GM21717 (cell line): Measurements from ENCODE around the gene MYH7B.

Experiments used
- ATAC-seq: cut with Tn5 transposase; IDR thresholded peaks from one replicate; pipeline ENCODE4 v1.9.1; 2021; ENCODE audit warnings: mild to moderate bottlenecking, moderate library complexity; ENCODE audit not compliant: unreplicated experiment

Gene MYH7B

GRCh38 chr20:34971561-34972235 lies 16.0 kb downstream of the MYH7B start:
- ATAC-seq: no peak

- no peak for ATAC-seq
Observed at GRCh38 chr20:34974246-34974645, 18.6 kb downstream of the MYH7B start.

GRCh38 chr20:34976286-34976685 lies 20.6 kb downstream of the MYH7B start:
- ATAC-seq: no peak

- ATAC-seq: no peak
Observed at GRCh38 chr20:34977365-34978091, 21.9 kb downstream of the MYH7B start.

GRCh38 chr20:34978092-34978744 lies 22.6 kb downstream of the MYH7B start:
- no peak for ATAC-seq

GRCh38 chr20:34979366-34980153 lies 23.9 kb downstream of the MYH7B start:
- no peak for ATAC-seq

- ATAC-seq: no peak
Observed at GRCh38 chr20:34980543-34981233, 25.0 kb downstream of the MYH7B start.

- no peak for ATAC-seq
Observed at GRCh38 chr20:34982270-34983088, 26.8 kb downstream of the MYH7B start.

GRCh38 chr20:34983089-34983820 lies 27.6 kb downstream of the MYH7B start:
- ATAC-seq: no peak

GRCh38 chr20:34983995-34984735 lies 28.5 kb downstream of the MYH7B start:
- no peak for ATAC-seq

- no peak for ATAC-seq
Observed at GRCh38 chr20:34984756-34985261, 29.1 kb downstream of the MYH7B start.

GRCh38 chr20:34985461-34986310 lies 30.0 kb downstream of the MYH7B start:
- ATAC-seq: no peak

- ATAC-seq: no peak
Observed at GRCh38 chr20:34986311-34987287, 30.9 kb downstream of the MYH7B start.

- ATAC-seq: no peak
Observed at GRCh38 chr20:34987288-34988190, 31.9 kb downstream of the MYH7B start.

GRCh38 chr20:34988191-34988540 lies 32.5 kb downstream of the MYH7B start:
- no peak for ATAC-seq
